Neural cell (in vitro differentiated cells): ENCODE measurements around the gene MED26. TPM values are rescaled to one million over a fixed set of nuclear protein-coding genes. Genes with fewer than 3 reads are reported as not detected.

ENCODE experiments used
- H2AFZ ChIP-seq: fragments of 200-600, 300-800 bp; sonication (generic), shearing (Covaris generic); 2 replicates; pipeline ENCODE4 v1.6.0; 2014; ENCODE audit warnings: low read depth, mild to moderate bottlenecking, antibody characterized with exemption, low read length, moderate library complexity
- H3F3A ChIP-seq: fragments of 200-600 bp; shearing (Covaris generic); 2 replicates; pipeline ENCODE4 v1.6.1; 2016; ENCODE audit warnings: mild to moderate bottlenecking, moderate library complexity, mixed read lengths, antibody characterized with exemption, low read length; ENCODE audit not compliant: insufficient read depth, poor library complexity, severe bottlenecking
- H3K27ac ChIP-seq: fragments of 200-600, 300-800 bp; sonication (generic), shearing (Covaris generic); 2 replicates; pipeline ENCODE4 v1.5.1; 2014; ENCODE audit warnings: mild to moderate bottlenecking, low read length, moderate library complexity
- H3K27me3 ChIP-seq: fragments of 300-800, 200-600 bp; sonication (generic), shearing (Covaris generic); 2 replicates; pipeline ENCODE4 v1.6.0; 2014; ENCODE audit warnings: mild to moderate bottlenecking, low read depth, low read length, moderate library complexity; ENCODE audit not compliant: insufficient read depth
- H3K36me3 ChIP-seq: fragments of 300-800, 200-600 bp; sonication (generic), shearing (Covaris generic); 2 replicates; pipeline ENCODE4 v1.5.1; 2014; ENCODE audit warnings: mild to moderate bottlenecking, antibody characterized with exemption, low read length, moderate library complexity; ENCODE audit not compliant: insufficient read depth
- H3K4me2 ChIP-seq: fragments of 300-800, 200-600 bp; sonication (generic), shearing (Covaris generic); 2 replicates; pipeline ENCODE4 v1.6.0; 2014; ENCODE audit warnings: mild to moderate bottlenecking, low read length
- H3K4me3 ChIP-seq: fragments of 300-800, 200-600 bp; sonication (generic), shearing (Covaris generic); 2 replicates; pipeline ENCODE4 v1.5.1; 2014; ENCODE audit warnings: mild to moderate bottlenecking, low read length, moderate library complexity
- H3K79me2 ChIP-seq: fragments of 200-600 bp; shearing (Covaris generic); replicated peaks from 2 replicates; pipeline ENCODE4 v1.6.0; 2014; ENCODE audit warnings: mild to moderate bottlenecking, low read length, moderate library complexity; ENCODE audit not compliant: insufficient read depth
- H3K9ac ChIP-seq: fragments of 300-800, 200-600 bp; sonication (generic), shearing (Covaris generic); 2 replicates; pipeline ENCODE4 v1.6.1; 2016; ENCODE audit warnings: mild to moderate bottlenecking, low read length, mixed read lengths
- H3K9me2 ChIP-seq: fragments of 200-600 bp; shearing (Covaris generic); 2 replicates; pipeline ENCODE4 v1.6.1; 2016; ENCODE audit warnings: mild to moderate bottlenecking, low read length, mixed read lengths; ENCODE audit not compliant: insufficient read depth
- H3K9me3 ChIP-seq: fragments of 200-600, 300-800 bp; sonication (generic), shearing (Covaris generic); 2 replicates; pipeline ENCODE4 v1.6.1; 2016; ENCODE audit warnings: mild to moderate bottlenecking, mixed run types, low read length, moderate library complexity, mixed read lengths
- H4K20me1 ChIP-seq: fragments of 200-600 bp; shearing (Covaris generic); 2 replicates; pipeline ENCODE4 v1.6.1; 2016; ENCODE audit warnings: mild to moderate bottlenecking, mixed run types; ENCODE audit not compliant: insufficient read depth
- CTCF ChIP-seq: fragments of 450-650 bp; IDR thresholded peaks from 2 replicates; pipeline ENCODE4 v1.5.1; 2014; ENCODE audit warnings: antibody characterized with exemption, mild to moderate bottlenecking, moderate library complexity; ENCODE audit not compliant: poor library complexity, severe bottlenecking
- EP300 ChIP-seq: fragments of 450-650 bp; conservative IDR thresholded peaks from 2 replicates; pipeline ENCODE4 v1.6.1; 2014; ENCODE audit warnings: antibody characterized with exemption, mild to moderate bottlenecking, moderate library complexity; ENCODE audit not compliant: poor library complexity, severe bottlenecking
- EZH2 ChIP-seq: fragments of 200-600, 300-800 bp; shearing (Covaris generic), sonication (generic); IDR thresholded peaks from 2 replicates; pipeline ENCODE4 v1.6.1; 2014; ENCODE audit warnings: antibody characterized with exemption, low read length, borderline replicate concordance, mild to moderate bottlenecking; ENCODE audit not compliant: insufficient read depth, poor library complexity, severe bottlenecking
- MXI1 ChIP-seq: fragments of 450-650 bp; conservative IDR thresholded peaks from 2 replicates; pipeline ENCODE4 v1.6.1; 2014; ENCODE audit warnings: antibody characterized with exemption, mild to moderate bottlenecking; ENCODE audit not compliant: poor library complexity, severe bottlenecking
- POLR2AphosphoS5 ChIP-seq: IDR thresholded peaks from 2 replicates; pipeline ENCODE4 v1.6.1; 2012
- RAD21 ChIP-seq: fragments of 450-650 bp; conservative IDR thresholded peaks from 2 replicates; pipeline ENCODE4 v1.6.1; 2014; ENCODE audit warnings: antibody characterized with exemption, mild to moderate bottlenecking, moderate library complexity
- REST ChIP-seq: IDR thresholded peaks from 2 replicates; pipeline ENCODE4 v1.6.1; 2012; ENCODE audit warnings: borderline replicate concordance
- SMC3 ChIP-seq: fragments of 450-650 bp; conservative IDR thresholded peaks from 2 replicates; pipeline ENCODE4 v1.6.1; 2014; ENCODE audit warnings: antibody characterized with exemption, mild to moderate bottlenecking, moderate library complexity; ENCODE audit not compliant: poor library complexity
- TAF1 ChIP-seq: IDR thresholded peaks from 2 replicates; pipeline ENCODE4 v1.6.1; 2012; ENCODE audit warnings: low read depth
- polyA plus RNA-seq: library from polyadenylated mRNA; depleted of rRNA; stranded (reverse); fragments of >200 nt; gene quantifications from 2 replicates; pipeline ENCODE4 v1.2.3, GENCODE V29; 2014

MED26 gene
- polyA plus RNA-seq, 1 donor from 2014 or later: 4.2 TPM

- Histone ChIP-seq H3F3A (no peaks in the 10 kb centered on the region), H3K9me2 (no peaks in the 10 kb centered on the region), H3K9me3 (no peaks in the 10 kb centered on the region), H3K4me3 (no peak overlapping the region), H3K79me2 (peaks cover 12% of the 10 kb centered on the region), H3K27me3 (no peaks in the 10 kb centered on the region), H3K9ac (no peak overlapping the region), H4K20me1 (no peaks in the 10 kb centered on the region), H3K36me3 (no peaks in the 10 kb centered on the region), H3K27ac (no peak overlapping the region), H2AFZ (no peak overlapping the region), H3K4me2 (no peak overlapping the region)
- no peak for TF ChIP-seq CTCF
- no peak for TF ChIP-seq POLR2AphosphoS5
- TF ChIP-seq RAD21: no peak
These were observed 23.4 kb downstream of the MED26 start for GRCh38 chr19:16604615-16605014.

- H3K9me2 ChIP-seq: no peaks in the 10 kb centered on the region
These were observed 24.9 kb downstream of the MED26 start for GRCh38 chr19:16603090-16603489.

More at GRCh38 chr19:16603090-16603489, 24.9 kb downstream of the MED26 start:
- Histone ChIP-seq H3K36me3 (no peaks in the 10 kb centered on the region), H3K27ac (no peak overlapping the region), H3F3A (no peaks in the 10 kb centered on the region), H3K9me3 (no peaks in the 10 kb centered on the region), H3K9ac (no peak overlapping the region), H3K4me2 (no peak overlapping the region), H3K27me3 (no peaks in the 10 kb centered on the region), H4K20me1 (no peaks in the 10 kb centered on the region), H3K4me3 (no peak overlapping the region), H3K79me2 (peaks cover 8% of the 10 kb centered on the region), H2AFZ (no peak overlapping the region)
- TF ChIP-seq EZH2: no peak
- no peak for TF ChIP-seq SMC3
- TF ChIP-seq RAD21: no peak
- TF ChIP-seq POLR2AphosphoS5: no peak
- TF ChIP-seq TAF1: no peak
- TF ChIP-seq EP300: no peak
- TF ChIP-seq REST: no peak
- TF ChIP-seq MXI1: no peak
- TF ChIP-seq CTCF: no peak
